Uterus (tissue), 4 donors: ENCODE measurements around the gene ERVFRD-1. TPM values are rescaled to one million over a fixed set of nuclear protein-coding genes. Genes with fewer than 3 reads are reported as not detected.

Experiments used
- DNase-seq, 2 donors: peaks; one replicate each; pipeline ENCODE4 v3.0.0-alpha.2; 2019 to 2020
- H3K27ac ChIP-seq, 2 donors: fragments of 200-600 bp; sonication (generic); 1 replicate in 1 of 2; 2 replicates in 1 of 2; pipeline ENCODE4 v1.5.1; 2016 to 2018
- H3K27me3 ChIP-seq, 2 donors: fragments of 200-600 bp; sonication (generic); one replicate each; pipeline ENCODE4 v1.5.1; 2018 to 2019; ENCODE audit warnings: control low read depth in 1 of 2
- H3K36me3 ChIP-seq, 2 donors: fragments of 200-600 bp; sonication (generic); one replicate each; pipeline ENCODE4 v1.5.1; 2019; ENCODE audit warnings: control low read depth in 1 of 2
- H3K4me1 ChIP-seq, 2 donors: fragments of 200-600 bp; sonication (generic); one replicate each; pipeline ENCODE4 v1.5.1; 2018 to 2019; ENCODE audit warnings: control low read depth in 1 of 2
- H3K4me3 ChIP-seq, 2 donors: fragments of 200-600 bp; sonication (generic); 1 replicate in 1 of 2; 2 replicates in 1 of 2; pipeline ENCODE4 v1.5.1; 2018 to 2019; ENCODE audit warnings: mild to moderate bottlenecking in 1 of 2
- H3K9me3 ChIP-seq, 2 donors: fragments of 200-600 bp; sonication (generic); one replicate each; pipeline ENCODE4 v1.5.1; 2019; ENCODE audit warnings: control low read depth in 1 of 2
- CTCF ChIP-seq, 4 experiments: fragments of 200-600 bp in 2 of 4; fragments of 450-650 bp in 2 of 4; sonication (generic) in 2 of 4; IDR thresholded peaks; one replicate each; pipeline ENCODE4 v1.5.1; 2016 to 2019; ENCODE audit warnings: antibody characterized with exemption in 4 of 4, mild to moderate bottlenecking in 2 of 4, moderate library complexity in 1 of 4
- POLR2A ChIP-seq, 2 donors: fragments of 450-650 bp; IDR thresholded peaks; one replicate each; pipeline ENCODE4 v1.6.1; 2016; ENCODE audit warnings: antibody characterized with exemption in 2 of 2, mild to moderate bottlenecking in 1 of 2, moderate library complexity in 1 of 2
- intact Hi-C: fragments of 100-400 bp; cut with DNase I; formaldehyde crosslinking; loops from one replicate; pipeline ENCODE4 v1.15.1; 2023; ENCODE audit warnings: low total_unique reads
- total RNA-seq, 4 donors: library from RNA; depleted of rRNA in 3 of 4; stranded (reverse); fragments of >200 nt in 3 of 4; gene quantifications; one replicate each; pipeline versions ENCODE4 v1.1.0 to v1.2.4, GENCODE V29; 2014 to 2023
- donor health status: DM: yes; HTN: yes; CAD: no.

Gene ERVFRD-1
- total RNA-seq, 4 donors from 2014 or later: 0.14 to 0.21 TPM; not detected in 2

- H3K4me1 ChIP-seq: no peaks in the 10 kb centered on the region
- H3K27me3 ChIP-seq: no peaks in the 10 kb centered on the region
- no peaks in the 10 kb centered on the region for H3K9me3 ChIP-seq
- TF ChIP-seq POLR2A (IDR thresholded peaks at IDR 0.05) (no peak), CTCF (IDR thresholded peaks at IDR 0.05) (no peak)
- H3K4me3 ChIP-seq: no peak overlapping the region
- intact Hi-C loops: no loop called here
- H3K36me3 ChIP-seq: no peaks in the 10 kb centered on the region
- H3K27ac ChIP-seq: no peak overlapping the region
- peak; percentile 34 to 61 for DNase-seq
Measured at GRCh38 chr6:11143394-11144371, 32.2 kb upstream of the ERVFRD-1 start.

DNA sequence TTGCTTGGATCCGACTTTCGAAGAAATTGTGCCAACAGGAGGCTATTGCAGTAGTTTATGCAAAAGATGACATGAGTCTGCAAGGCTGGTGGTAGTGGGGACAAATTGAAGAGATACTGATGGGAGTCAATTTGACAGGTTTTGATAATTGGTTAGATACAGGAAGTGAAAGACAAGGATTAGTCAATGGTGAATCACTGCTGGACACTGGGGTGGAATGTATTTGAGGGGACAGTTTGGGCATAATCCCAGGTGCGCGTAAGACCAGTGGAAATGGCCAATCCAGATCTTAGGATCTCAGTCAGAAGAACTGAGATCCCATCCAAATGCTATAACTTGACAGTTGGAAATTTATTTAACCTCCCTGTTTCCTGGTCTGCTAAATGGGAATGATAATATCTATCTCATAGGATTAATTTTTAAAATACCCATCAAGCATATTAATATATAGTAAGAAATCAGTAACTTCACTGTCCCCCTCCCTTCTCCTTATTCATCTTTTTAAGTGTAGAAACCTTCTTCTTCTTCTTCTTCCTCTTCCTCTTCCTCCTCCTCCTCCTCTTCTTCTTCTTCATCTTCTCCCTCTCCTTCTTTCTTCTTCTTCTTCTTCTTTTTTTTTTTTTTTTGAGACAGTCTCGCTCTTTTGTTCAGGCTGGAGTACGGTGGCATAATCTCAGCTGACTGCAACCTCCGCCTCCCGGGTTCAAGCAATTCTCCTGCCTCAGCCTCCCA is 30.9 kb upstream of the ERVFRD-1 start:
- no peak for DNase-seq
- no peaks in the 10 kb centered on the region for H3K36me3 ChIP-seq
- H3K4me3 ChIP-seq: no peak overlapping the region
- no peaks in the 10 kb centered on the region for H3K27me3 ChIP-seq
- TF ChIP-seq CTCF (IDR thresholded peaks at IDR 0.05) (no peak), POLR2A (IDR thresholded peaks at IDR 0.05) (no peak)
- no peaks in the 10 kb centered on the region for H3K4me1 ChIP-seq
- no peaks in the 10 kb centered on the region for H3K9me3 ChIP-seq
- intact Hi-C loops: no loop called here
- H3K27ac ChIP-seq: no peak overlapping the region

- DNase-seq: no peak
- Histone ChIP-seq H3K27me3 (no peaks in the 10 kb centered on the region), H3K9me3 (no peaks in the 10 kb centered on the region), H3K4me3 (no peak overlapping the region), H3K36me3 (no peaks in the 10 kb centered on the region), H3K4me1 (no peaks in the 10 kb centered on the region), H3K27ac (no peak overlapping the region)
- TF ChIP-seq CTCF (IDR thresholded peaks at IDR 0.05) (no peak), POLR2A (IDR thresholded peaks at IDR 0.05) (no peak)
- intact Hi-C loops: no loop called here
Measured at GRCh38 chr6:11141295-11141694, 29.8 kb upstream of the ERVFRD-1 start.

DNA sequence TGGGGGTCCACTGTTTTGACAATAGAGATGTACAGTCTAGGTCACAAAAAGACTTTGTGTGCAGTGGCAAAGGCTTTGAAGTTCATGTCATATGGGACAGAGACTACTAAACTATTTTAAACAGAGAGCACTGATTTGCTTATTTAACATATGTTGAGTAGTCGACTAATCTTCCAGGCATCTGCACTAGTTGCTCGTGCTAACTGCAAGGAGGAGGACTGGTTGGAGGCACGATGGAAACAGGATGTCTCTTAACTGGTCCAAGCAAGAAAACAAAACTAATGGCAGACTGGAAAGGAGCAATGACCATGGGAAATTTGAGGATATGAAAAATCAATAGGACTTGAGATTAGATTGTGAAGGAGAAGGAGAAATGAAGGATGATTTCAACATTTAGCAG is 28.5 kb upstream of the ERVFRD-1 start:
- TF ChIP-seq CTCF (IDR thresholded peaks at IDR 0.05): no peak
- TF ChIP-seq POLR2A (IDR thresholded peaks at IDR 0.05): no peak
- DNase-seq: no peak
- Histone ChIP-seq H3K4me1 (no peaks in the 10 kb centered on the region), H3K27me3 (no peaks in the 10 kb centered on the region), H3K36me3 (no peaks in the 10 kb centered on the region), H3K9me3 (no peaks in the 10 kb centered on the region), H3K27ac (no peak overlapping the region), H3K4me3 (no peak overlapping the region)
- intact Hi-C loops: no loop called here
